H1 (cell line): ENCODE data around the gene EIF2B2. TPM values are rescaled to one million over a fixed set of nuclear protein-coding genes. Genes with fewer than 3 reads are reported as not detected.

Experiments
- CTCF ChIA-PET: fragments of 300-600 bp; sonication (Branson Sonifier 250); formaldehyde crosslinking; loops from one replicate; lab custom pipeline; 2021; ENCODE audit not compliant: partially characterized antibody; lab: Charles Lee
- POLR2A ChIA-PET: fragments of 300-600 bp; sonication (Branson Sonifier 250); formaldehyde crosslinking; loops from one replicate; lab custom pipeline; 2021; ENCODE audit warnings: inconsistent platforms; ENCODE audit not compliant: partially characterized antibody; lab: Charles Lee
- DNase-seq, 2 experiments: peaks; one replicate each; pipeline versions ENCODE4 v3.0.0 to v3.0.0-alpha.2; 2010 to 2022; ENCODE audit warnings: low spot score in 2 of 2, low read depth in 1 of 2, mixed read lengths in 1 of 2
- FAIRE-seq: peaks from 2 replicates; lab custom pipeline; 2011; peaks lifted over from hg19 to GRCh38; lab: Jason Lieb, UNC
- H2AFZ ChIP-seq: 2 replicates; pipeline ENCODE4 v1.8.1; 2012; ENCODE audit warnings: low read length, inconsistent platforms
- H2AK5ac ChIP-seq: 2 replicates; pipeline ENCODE4 v1.6.1; 2013; ENCODE audit warnings: low read depth, low read length
- H2BK120ac ChIP-seq: replicated peaks from 2 replicates; pipeline ENCODE3; 2013; ENCODE audit warnings: low read depth, low read length, inconsistent platforms
- H2BK12ac ChIP-seq: 2 replicates; pipeline ENCODE4 v1.6.1; 2013; ENCODE audit warnings: low read depth, low read length
- H2BK15ac ChIP-seq: 2 replicates; pipeline ENCODE4 v1.6.1; 2013; ENCODE audit warnings: low read length
- H2BK20ac ChIP-seq: 2 replicates; pipeline ENCODE4 v1.6.1; 2013; ENCODE audit warnings: low read length
- H2BK5ac ChIP-seq: 2 replicates; pipeline ENCODE4 v1.6.1; 2013; ENCODE audit warnings: low read depth, low read length
- H3K14ac ChIP-seq: 2 replicates; pipeline ENCODE4 v1.6.1; 2013; ENCODE audit warnings: inconsistent platforms; ENCODE audit not compliant: insufficient read length
- H3K18ac ChIP-seq: 2 replicates; pipeline ENCODE4 v1.6.1; 2013; ENCODE audit warnings: low read length; ENCODE audit errors: extremely low read depth
- H3K23ac ChIP-seq: 2 replicates; pipeline ENCODE4 v1.6.1; 2013; ENCODE audit warnings: inconsistent platforms; ENCODE audit not compliant: insufficient read length
- H3K23me2 ChIP-seq: 2 replicates; pipeline ENCODE4 v1.6.1; 2013; ENCODE audit warnings: low read depth, low read length
- H3K27ac ChIP-seq: 2 replicates; pipeline ENCODE4 v1.6.1; 2011; ENCODE audit warnings: low read depth, low read length, inconsistent platforms
- H3K27me3 ChIP-seq, 4 experiments: replicated peaks in 1 of 4; 1 replicate in 1 of 4; 2 replicates in 3 of 4; pipeline versions ENCODE4 v1.6.1 to v1.8.1; 2011 to 2013; ENCODE audit warnings: low read length in 3 of 4, mild to moderate bottlenecking in 3 of 4, inconsistent platforms in 2 of 4, mixed read lengths in 2 of 4, moderate library complexity in 1 of 4; ENCODE audit not compliant: control insufficient read depth in 3 of 4, insufficient read depth in 3 of 4; ENCODE audit errors: extremely low read depth in 1 of 4
- H3K36me3 ChIP-seq, 4 experiments: 2 replicates each; pipeline versions ENCODE4 v1.6.1 to v1.8.1; 2011 to 2013; ENCODE audit warnings: mild to moderate bottlenecking in 4 of 4, low read length in 3 of 4, moderate library complexity in 2 of 4, control low read depth in 1 of 4, inconsistent platforms in 1 of 4; ENCODE audit not compliant: insufficient read depth in 4 of 4, control insufficient read depth in 2 of 4
- H3K4ac ChIP-seq: replicated peaks from 2 replicates; pipeline ENCODE3; 2013; ENCODE audit warnings: low read length, low read depth, mixed read lengths, inconsistent platforms; ENCODE audit not compliant: insufficient read length
- H3K4me1 ChIP-seq, 4 experiments: replicated peaks in 1 of 4; 1 replicate in 1 of 4; 2 replicates in 3 of 4; pipeline versions ENCODE4 v1.6.1 to v1.8.1; 2011 to 2013; ENCODE audit warnings: low read length in 3 of 4, inconsistent platforms in 2 of 4, mixed read lengths in 1 of 4; ENCODE audit not compliant: insufficient read depth in 4 of 4, control insufficient read depth in 3 of 4
- H3K4me2 ChIP-seq, 2 experiments: 2 replicates each; pipeline versions ENCODE4 v1.6.1 to v1.8.1; 2011 to 2013; ENCODE audit warnings: low read depth in 2 of 2, low read length in 2 of 2, control low read depth in 1 of 2, inconsistent platforms in 1 of 2, mild to moderate bottlenecking in 1 of 2; ENCODE audit not compliant: insufficient read depth in 1 of 2
- H3K4me3 ChIP-seq, 4 experiments: fragments of 200-600, 300-600 bp in 1 of 4; sonication (generic), shearing (Covaris generic), sonication (Bioruptor Twin) in 1 of 4; 2 replicates each; pipeline versions ENCODE4 v1.5.1 to v1.8.1; 2011 to 2016; ENCODE audit warnings: low read length in 4 of 4, low read depth in 3 of 4, control low read depth in 2 of 4, inconsistent platforms in 2 of 4, mild to moderate bottlenecking in 2 of 4, mixed read lengths in 1 of 4, moderate library complexity in 1 of 4; ENCODE audit not compliant: insufficient read depth in 2 of 4; ENCODE audit errors: extremely low read depth in 1 of 4
- H3K56ac ChIP-seq: replicated peaks from 2 replicates; pipeline ENCODE3; 2013; ENCODE audit warnings: low read depth, mild to moderate bottlenecking, mixed read lengths, low read length, inconsistent platforms; ENCODE audit not compliant: insufficient read length
- H3K79me1 ChIP-seq: 2 replicates; pipeline ENCODE4 v1.6.1; 2013; ENCODE audit warnings: low read depth, low read length, control low read depth
- H3K79me2 ChIP-seq, 2 experiments: 2 replicates each; pipeline versions ENCODE4 v1.6.1 to v1.8.1; 2012 to 2013; ENCODE audit warnings: low read length in 2 of 2, mild to moderate bottlenecking in 2 of 2, inconsistent platforms in 1 of 2; ENCODE audit not compliant: insufficient read depth in 2 of 2, control insufficient read depth in 1 of 2
- H3K9ac ChIP-seq, 4 experiments: replicated peaks in 1 of 4; 1 replicate in 1 of 4; 2 replicates in 3 of 4; pipeline versions ENCODE4 v1.6.1 to v1.8.1; 2011 to 2013; ENCODE audit warnings: low read depth in 3 of 4, low read length in 3 of 4, control low read depth in 2 of 4, mild to moderate bottlenecking in 2 of 4, moderate library complexity in 2 of 4, inconsistent platforms in 1 of 4; ENCODE audit errors: extremely low read depth in 1 of 4
- H3K9me3 ChIP-seq, 2 experiments: 2 replicates each; pipeline versions ENCODE4 v1.6.1 to v1.8.1; 2012 to 2013; ENCODE audit warnings: mild to moderate bottlenecking in 2 of 2, moderate library complexity in 2 of 2, control low read depth in 1 of 2, inconsistent platforms in 1 of 2, low read depth in 1 of 2, low read length in 1 of 2, mixed read lengths in 1 of 2; ENCODE audit not compliant: insufficient read depth in 2 of 2
- H4K20me1 ChIP-seq, 2 experiments: replicated peaks in 1 of 2; 2 replicates each; pipeline versions ENCODE3 to v1.8.1; 2011 to 2013; ENCODE audit warnings: inconsistent platforms in 2 of 2, low read length in 2 of 2, mild to moderate bottlenecking in 1 of 2; ENCODE audit not compliant: insufficient read depth in 2 of 2, control insufficient read depth in 1 of 2
- H4K5ac ChIP-seq: 2 replicates; pipeline ENCODE4 v1.6.1; 2013; ENCODE audit warnings: low read length, low read depth, mixed read lengths, inconsistent platforms; ENCODE audit not compliant: insufficient read length
- H4K8ac ChIP-seq: 2 replicates; pipeline ENCODE4 v1.8.0; 2013; ENCODE audit warnings: mild to moderate bottlenecking, moderate library complexity, low read length, inconsistent platforms; ENCODE audit not compliant: insufficient read depth; ENCODE audit errors: extremely low read depth
- H4K91ac ChIP-seq: replicated peaks from 2 replicates; pipeline ENCODE3; 2013; ENCODE audit warnings: low read length, mixed read lengths, inconsistent platforms; ENCODE audit not compliant: insufficient read length
- CBX5 ChIP-seq: fragments of 300-800, 300-1000 bp; sonication (generic); IDR thresholded peaks from 2 replicates; pipeline ENCODE4 v1.7.1; 2016; ENCODE audit warnings: antibody characterized with exemption, low read length, low read depth
- EP300 ChIP-seq, 2 experiments: IDR thresholded peaks; 1 replicate in 1 of 2; 2 replicates in 1 of 2; pipeline ENCODE4 v1.6.1; 2011 to 2012; ENCODE audit warnings: low read depth in 2 of 2, low read length in 2 of 2, mild to moderate bottlenecking in 2 of 2, borderline replicate concordance in 1 of 2, inconsistent platforms in 1 of 2, moderate library complexity in 1 of 2
- GABPA ChIP-seq: IDR thresholded peaks from 2 replicates; pipeline ENCODE4 v1.6.1; 2011; ENCODE audit warnings: mild to moderate bottlenecking, low read length, moderate library complexity, borderline replicate concordance; ENCODE audit not compliant: insufficient read depth
- HDAC6 ChIP-seq: IDR thresholded peaks from one replicate; pipeline ENCODE4 v1.7.1; 2012; ENCODE audit warnings: low read depth, mild to moderate bottlenecking, inconsistent platforms, low read length, moderate library complexity
- JUN ChIP-seq: IDR thresholded peaks from 2 replicates; pipeline ENCODE4 v1.6.1; 2011; ENCODE audit warnings: low read depth, mild to moderate bottlenecking, improper control_type of control experiment, low read length
- KDM4A ChIP-seq: IDR thresholded peaks from one replicate; pipeline ENCODE4 v1.7.1; 2012; ENCODE audit warnings: low read depth, mild to moderate bottlenecking, moderate library complexity, low read length, inconsistent platforms; ENCODE audit not compliant: severe bottlenecking
- NRF1 ChIP-seq: IDR thresholded peaks from 2 replicates; pipeline ENCODE4 v1.6.1; 2011; ENCODE audit warnings: mild to moderate bottlenecking, low read depth, low read length, improper control_type of control experiment
- POLR2A ChIP-seq, 2 experiments: IDR thresholded peaks; 1 replicate in 1 of 2; 2 replicates in 1 of 2; pipeline ENCODE4 v1.6.1; 2011; ENCODE audit warnings: low read depth in 2 of 2, low read length in 2 of 2, mild to moderate bottlenecking in 2 of 2; ENCODE audit errors: control extremely low read depth in 1 of 2
- RFX5 ChIP-seq: IDR thresholded peaks from 2 replicates; pipeline ENCODE4 v1.6.1; 2011; ENCODE audit warnings: low read depth, low read length, improper control_type of control experiment, borderline replicate concordance
- SAP30 ChIP-seq: fragments of 300-600 bp; sonication (generic); IDR thresholded peaks from 2 replicates; pipeline ENCODE4 v1.7.1; 2012; ENCODE audit warnings: low read length, moderate library complexity, mild to moderate bottlenecking, inconsistent platforms; ENCODE audit not compliant: insufficient read depth, insufficient replicate concordance
- SP4 ChIP-seq: IDR thresholded peaks from 2 replicates; pipeline ENCODE4 v1.6.1; 2012; ENCODE audit warnings: low read length, inconsistent platforms
- TAF7 ChIP-seq: optimal IDR thresholded peaks from 2 replicates; pipeline ENCODE3; 2011; ENCODE audit warnings: low read depth, mild to moderate bottlenecking, inconsistent platforms, low read length, moderate library complexity, borderline replicate concordance
- TBP ChIP-seq: IDR thresholded peaks from 2 replicates; pipeline ENCODE4 v1.6.1; 2011; ENCODE audit warnings: low read depth, low read length, improper control_type of control experiment
- WGBS, 2 experiments: shearing (Covaris generic) in 1 of 2; methylation state at CpG; one replicate each; pipeline versions ENCODE4 v1.1.6 to v1.1.7; 2013 to 2015; ENCODE audit warnings: low lambda C conversion rate in 2 of 2, mixed read lengths in 2 of 2, inconsistent platforms in 1 of 2, low coverage in 1 of 2, missing lambda C conversion rate in 1 of 2; ENCODE audit not compliant: insufficient replicate concordance in 2 of 2, insufficient coverage in 1 of 2, insufficient read length in 1 of 2; ENCODE audit errors: extremely low coverage in 1 of 2, missing lambda C conversion rate in 1 of 2; 5-methylcytosine and 5-hydroxymethylcytosine counted together
- polyA plus RNA-seq, 7 experiments: library from polyadenylated mRNA; depleted of rRNA in 3 of 7; stranded (reverse) in 5 of 7; unstranded in 2 of 7; fragments of >200 nt in 5 of 7; fragments of 200-250 nt in 2 of 7; gene quantifications; 1 replicate in 5 of 7; 2 replicates in 1 of 7; 4 replicates in 1 of 7; pipeline versions ENCODE4 v1.2.1 to v1.2.3, GENCODE V29; 2011 to 2013; ENCODE audit warnings: missing spikeins in 2 of 7, mixed read lengths in 2 of 7
- total RNA-seq: library from RNA; stranded (reverse); fragmentation: NEBNext Ultra II Directional; extraction: Animal tissue kit (Norgen Biotek cat#: 25700); gene quantifications from 2 replicates; pipeline ENCODE4 v1.2.1, GENCODE V29; 2021

EIF2B2 gene
- total and polyA plus RNA-seq, 2 of the 8 experiments (the other 6 are each of a cell fraction or from before 2014, with no cell fraction given) = 42.6 to 79.9 TPM

DNA sequence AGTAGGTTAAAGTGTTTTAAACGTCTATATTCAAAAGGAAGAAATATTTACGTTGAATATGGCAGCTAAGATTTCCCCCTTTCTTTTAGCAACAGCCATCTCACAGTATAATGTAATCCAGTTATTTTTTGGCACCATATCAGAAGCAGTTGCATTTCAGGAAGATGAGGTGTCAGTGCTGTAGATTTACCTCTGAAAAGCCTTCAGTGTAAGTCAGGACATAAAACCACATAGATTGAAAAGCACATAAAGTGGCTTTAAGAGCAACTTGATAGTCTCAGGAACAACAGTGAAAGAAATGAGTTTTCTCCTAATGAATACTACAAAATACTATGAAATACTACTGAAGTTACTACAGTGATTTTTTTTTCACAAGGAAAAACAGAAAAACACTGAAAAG lies 41.6 kb downstream of the EIF2B2 start:
- Histone ChIP-seq H3K4ac (no peak overlapping the region), H3K23ac (no peak overlapping the region), H3K9me3 (no peaks in the 10 kb centered on the region), H3K14ac (no peak overlapping the region), H2BK5ac (no peak overlapping the region), H2BK20ac (no peak overlapping the region), H2BK15ac (no peak overlapping the region), H4K91ac (no peak overlapping the region), H3K27me3 (no peaks in the 10 kb centered on the region), H2BK12ac (no peak overlapping the region), H3K56ac (no peak overlapping the region), H3K4me1 (no peaks in the 10 kb centered on the region), H4K20me1 (no peaks in the 10 kb centered on the region), H3K4me2 (no peak overlapping the region), H3K79me2 (no peaks in the 10 kb centered on the region), H3K4me3 (no peak overlapping the region), H3K36me3 (peaks cover 0 to 15% (median 1%) of the 10 kb centered on the region in 4 experiments; a peak in 5 of 8 replicates), H3K23me2 (no peaks in the 10 kb centered on the region), H3K18ac (no peak overlapping the region), H3K27ac (no peak overlapping the region), H2AFZ (no peak overlapping the region)
- WGBS, 2 experiments = 58% methylated on average over 2 of the region's 2 CpGs; no CpG with 5 or more reads in 1 of the 2 experiments
- CTCF ChIA-PET = interaction anchor here (1.2 to 3.4 kb wide), 2 partner anchors 45 to 99 kb away, joined by 3 to 12 read pairs; no protein-coding TSS in a partner anchor
- no peak for DNase-seq
- TF ChIP-seq SP4 (no peak), TAF7 (no peak), JUN (no peak), NRF1 (no peak), HDAC6 (no peak), SAP30 (no peak), GABPA (no peak), TBP (no peak), EP300 (IDR thresholded peaks at IDR 0.05; ENCODE audit: borderline replicate concordance in 1 of 2, low read depth in 2 of 2, low read length in 2 of 2) (no peak), KDM4A (no peak), RFX5 (no peak), POLR2A (IDR thresholded peaks at IDR 0.05; ENCODE audit: control extremely low read depth in 1 of 2, low read depth in 2 of 2, low read length in 2 of 2) (no peak), CBX5 (no peak)
- TF ChIP-seq, all 59 proteins: peak for 0
- no peak for FAIRE-seq
- Histone ChIP-seq H4K5ac (no peak overlapping the region), H3K9ac (no peak overlapping the region), H4K8ac (no peak overlapping the region), H2BK120ac (no peak overlapping the region), H2AK5ac (no peak overlapping the region), H3K79me1 (no peaks in the 10 kb centered on the region)
- POLR2A ChIA-PET = interaction anchor here (1.6 to 1.7 kb wide), 2 partner anchors 31 to 65 kb away, joined by 3 to 4 read pairs; no protein-coding TSS in a partner anchor
